Spinal cord (tissue), 10 donors: ENCODE data around the gene DYSF. TPM values are rescaled to one million over a fixed set of nuclear protein-coding genes. Genes with fewer than 3 reads are reported as not detected.

Source experiments
- DNase-seq, 6 donors: peaks; one replicate each; pipeline versions ENCODE4 v3.0.0 to v3.0.0-alpha.2; 2013 to 2015; ENCODE audit warnings: low spot score in 6 of 6, low read depth in 4 of 6
- H3K27ac ChIP-seq: one replicate; pipeline ENCODE4 v1.5.1; 2013; ENCODE audit warnings: low read depth, low read length, control low read depth
- H3K27me3 ChIP-seq: one replicate; pipeline ENCODE4 v1.6.1; 2013; ENCODE audit warnings: low read length; ENCODE audit not compliant: control insufficient read depth, insufficient read depth
- H3K36me3 ChIP-seq: one replicate; pipeline ENCODE4 v1.6.1; 2013; ENCODE audit warnings: low read length; ENCODE audit not compliant: control insufficient read depth, insufficient read depth
- H3K4me1 ChIP-seq: one replicate; pipeline ENCODE4 v1.6.1; 2013; ENCODE audit warnings: low read length; ENCODE audit not compliant: control insufficient read depth, insufficient read depth
- H3K4me3 ChIP-seq: one replicate; pipeline ENCODE4 v1.5.1; 2013; ENCODE audit warnings: low read depth, low read length, control low read depth
- H3K9me3 ChIP-seq: one replicate; pipeline ENCODE4 v1.6.1; 2013; ENCODE audit warnings: low read length; ENCODE audit not compliant: control insufficient read depth, insufficient read depth
- WGBS: methylation state at CpG from one replicate; pipeline ENCODE4 v1.1.5; 2013; ENCODE audit warnings: missing lambda C conversion rate; ENCODE audit not compliant: insufficient coverage; 5-methylcytosine and 5-hydroxymethylcytosine counted together
- polyA plus RNA-seq, 2 donors: library from polyadenylated mRNA; unstranded; fragments of 120-200 nt; gene quantifications; one replicate each; pipeline ENCODE4 v1.2.1, GENCODE V29; 2013; ENCODE audit not compliant: insufficient read length in 2 of 2
- total RNA-seq, 2 donors: library from RNA; depleted of rRNA in 1 of 2; stranded (reverse); fragments of 120-200 nt in 1 of 2; fragments of >200 nt in 1 of 2; gene quantifications; one replicate each; pipeline versions ENCODE4 v1.2.3 to v1.2.4, GENCODE V29; 2013 to 2014
- donor health status: healthy.

DYSF gene
- total and polyA plus RNA-seq, 4 donors, result 3.5 to 12.0 (median 6.7) TPM

DNA sequence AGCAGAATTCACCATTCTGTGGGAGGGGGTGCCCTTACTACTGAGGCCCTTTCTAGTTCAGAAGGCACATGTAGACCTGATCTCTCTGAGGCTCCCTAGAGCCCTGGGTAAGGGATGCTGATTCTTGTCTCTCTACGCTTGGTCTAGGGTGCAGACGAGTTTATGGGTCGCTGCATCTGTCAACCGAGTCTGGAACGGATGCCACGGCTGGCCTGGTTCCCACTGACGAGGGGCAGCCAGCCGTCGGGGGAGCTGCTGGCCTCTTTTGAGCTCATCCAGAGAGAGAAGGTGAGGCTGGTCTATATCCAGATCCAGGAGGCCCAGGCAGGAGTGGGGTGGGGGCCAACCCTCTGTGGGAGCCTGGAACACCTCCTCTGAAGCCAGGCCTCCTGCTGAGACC lies 147.2 kb downstream of the DYSF start:
- peaks cover 67% of the 10 kb centered on the region for H3K4me1 ChIP-seq
- DNase-seq, result no peak
- no peaks in the 10 kb centered on the region for H3K36me3 ChIP-seq
- no peaks in the 10 kb centered on the region for H3K27me3 ChIP-seq
- 39% methylated on average over 8 of the region's 9 CpGs for WGBS
- H3K4me3 ChIP-seq, result no peak overlapping the region
- no peaks in the 10 kb centered on the region for H3K9me3 ChIP-seq
- no peak overlapping the region for H3K27ac ChIP-seq

DNA sequence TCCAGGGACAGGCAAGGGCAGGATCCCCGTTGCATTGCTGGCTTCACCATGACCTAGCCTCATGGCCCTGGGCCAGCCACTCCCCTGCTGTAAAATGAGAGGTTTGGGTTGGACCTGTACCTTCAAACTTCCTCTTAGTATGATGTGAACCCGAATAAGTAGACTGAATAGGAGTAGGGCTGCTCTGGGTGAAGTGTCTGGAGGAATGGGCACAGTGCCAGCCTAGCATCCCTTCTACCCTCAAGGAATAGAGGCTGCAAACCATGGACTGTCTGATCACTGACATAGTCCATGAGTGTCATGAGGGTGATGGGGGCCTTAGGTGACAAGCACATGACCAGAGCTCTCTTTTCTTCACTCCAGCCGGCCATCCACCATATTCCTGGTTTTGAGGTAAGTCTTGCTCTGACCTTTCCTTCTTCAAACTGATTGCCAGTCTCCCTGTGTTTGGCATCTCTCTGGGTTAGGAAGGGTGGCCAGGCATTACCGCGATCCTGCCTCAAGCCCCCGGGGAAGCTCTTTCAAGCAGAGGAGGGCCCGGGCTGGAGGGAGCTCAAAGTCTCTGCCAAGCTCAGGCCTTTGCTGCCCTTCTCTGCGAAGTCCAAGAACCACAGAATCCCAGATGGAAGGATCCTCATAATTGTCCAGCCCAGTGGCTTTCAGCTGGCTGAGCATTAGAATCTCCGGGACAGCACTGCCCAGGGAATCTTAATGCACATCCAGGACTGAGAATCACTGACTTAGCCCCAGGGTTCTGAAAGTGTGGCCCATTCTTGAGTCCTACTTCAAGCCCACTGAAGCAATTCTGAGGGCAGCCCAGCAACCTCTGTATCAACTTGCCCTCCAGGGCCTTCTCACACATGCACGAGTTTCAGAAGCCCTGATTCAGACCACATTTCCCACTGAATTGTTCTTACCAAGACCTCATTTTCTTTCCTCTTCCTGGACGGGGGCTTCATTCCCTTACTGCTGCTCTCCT lies 148.1 kb downstream of the DYSF start:
- 90% methylated on average over 7 of the region's 11 CpGs for WGBS
- Histone ChIP-seq H3K4me1 (peaks cover 59% of the 10 kb centered on the region), H3K9me3 (no peaks in the 10 kb centered on the region), H3K27me3 (no peaks in the 10 kb centered on the region), H3K27ac (no peak overlapping the region), H3K4me3 (no peak overlapping the region), H3K36me3 (no peaks in the 10 kb centered on the region)
- no peak for DNase-seq

GRCh38 chr2:71602115-71602495 lies 148.7 kb downstream of the DYSF start:
- H3K27me3 ChIP-seq, result no peaks in the 10 kb centered on the region
- no peak for DNase-seq
- no peak overlapping the region for H3K27ac ChIP-seq
- H3K9me3 ChIP-seq, result no peaks in the 10 kb centered on the region
- peaks cover 52% of the 10 kb centered on the region for H3K4me1 ChIP-seq
- no peak overlapping the region for H3K4me3 ChIP-seq
- H3K36me3 ChIP-seq, result no peaks in the 10 kb centered on the region
- 90% methylated on average over 1 of the region's 1 CpG for WGBS

DNA sequence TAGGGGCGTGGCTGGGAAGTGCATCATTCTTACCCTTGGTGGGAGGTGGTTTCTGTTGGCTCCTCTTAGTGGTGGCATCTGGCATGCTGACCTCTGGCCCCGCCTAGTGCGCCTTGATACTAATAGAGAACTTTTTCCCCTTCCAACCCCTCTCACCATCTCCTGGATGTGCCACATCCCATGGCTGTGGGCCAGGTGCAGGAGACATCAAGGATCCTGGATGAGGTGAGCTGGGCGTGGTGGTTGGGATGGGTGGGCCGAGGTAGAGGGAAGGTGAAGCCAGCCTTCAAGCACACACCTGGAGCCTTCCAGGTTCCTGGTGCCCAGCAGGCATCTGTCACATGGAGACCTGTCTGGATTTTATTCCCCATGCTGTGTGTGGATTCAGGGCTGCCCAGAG lies 149.2 kb downstream of the DYSF start:
- 92% methylated on average over 2 of the region's 5 CpGs for WGBS
- no peak overlapping the region for H3K27ac ChIP-seq
- no peak for DNase-seq

DNA sequence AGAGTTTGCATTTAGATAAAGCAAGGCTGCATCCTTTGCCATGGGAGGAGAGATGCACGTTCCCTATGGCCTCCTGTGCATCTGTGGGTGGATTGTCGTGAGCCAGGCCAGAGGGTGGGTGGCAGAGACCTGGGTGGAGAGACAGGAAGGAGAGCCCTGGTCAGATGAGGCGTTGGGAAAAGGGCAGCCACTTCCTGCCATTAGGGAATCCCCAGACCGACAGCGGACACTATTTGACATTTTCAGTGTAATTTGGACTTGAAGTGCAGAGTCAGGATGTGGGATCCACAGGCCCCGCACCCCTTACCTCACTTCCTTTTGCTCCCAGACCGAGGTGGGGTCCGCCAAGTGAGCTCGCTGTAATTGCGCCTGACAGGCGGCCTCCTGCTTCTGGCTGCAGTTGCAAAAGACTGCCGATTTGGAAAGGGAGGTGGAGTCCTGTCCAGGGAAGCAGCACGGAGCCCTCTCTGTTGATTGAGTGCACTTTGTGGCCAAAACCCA lies 150.0 kb downstream of the DYSF start:
- H3K27ac ChIP-seq, result no peak overlapping the region
- DNase-seq, result peak in 1 of 6 donors; percentile 46
- no peaks in the 10 kb centered on the region for H3K9me3 ChIP-seq
- 65% methylated on average over 12 of the region's 13 CpGs for WGBS
- no peak overlapping the region for H3K4me3 ChIP-seq
- no peaks in the 10 kb centered on the region for H3K27me3 ChIP-seq
- H3K4me1 ChIP-seq, result peaks cover 41% of the 10 kb centered on the region
- no peaks in the 10 kb centered on the region for H3K36me3 ChIP-seq

More for the DNA sequence above, 149.2 kb downstream of the DYSF start:
- no peaks in the 10 kb centered on the region for H3K36me3 ChIP-seq
- no peak overlapping the region for H3K4me3 ChIP-seq
- peaks cover 47% of the 10 kb centered on the region for H3K4me1 ChIP-seq
- H3K27me3 ChIP-seq, result no peaks in the 10 kb centered on the region
- H3K9me3 ChIP-seq, result no peaks in the 10 kb centered on the region

GRCh38 chr2:71603851-71604725 lies 150.7 kb downstream of the DYSF start:
- no peak overlapping the region for H3K4me3 ChIP-seq
- 84% methylated on average over 9 of the region's 9 CpGs for WGBS
- H3K4me1 ChIP-seq, result peaks cover 33% of the 10 kb centered on the region
- no peaks in the 10 kb centered on the region for H3K36me3 ChIP-seq
- no peak overlapping the region for H3K27ac ChIP-seq
- H3K27me3 ChIP-seq, result no peaks in the 10 kb centered on the region
- no peaks in the 10 kb centered on the region for H3K9me3 ChIP-seq
- DNase-seq, result no peak

DNA sequence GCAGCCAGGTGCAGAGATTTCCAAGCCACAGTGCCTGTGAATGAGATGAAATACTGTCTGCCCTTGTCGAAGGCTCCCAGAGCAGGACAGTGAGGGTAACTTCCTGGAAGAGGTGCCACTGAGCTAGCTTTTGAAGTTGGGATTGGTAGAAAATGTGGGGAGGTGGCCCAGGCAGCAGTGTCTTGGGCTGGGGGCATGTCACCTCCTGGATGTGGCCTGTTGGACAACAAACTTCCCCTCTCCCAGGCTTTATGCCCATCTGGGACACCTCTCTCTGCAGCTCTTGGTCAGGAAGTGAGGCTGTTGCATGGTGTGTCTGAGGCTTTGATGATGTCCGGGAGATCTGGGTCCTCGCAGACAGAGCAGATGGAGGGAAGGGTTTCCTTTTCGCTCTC lies 151.4 kb downstream of the DYSF start:
- Histone ChIP-seq H3K9me3 (no peaks in the 10 kb centered on the region), H3K4me3 (no peak overlapping the region), H3K27ac (no peak overlapping the region), H3K36me3 (no peaks in the 10 kb centered on the region), H3K4me1 (peaks cover 32% of the 10 kb centered on the region), H3K27me3 (no peaks in the 10 kb centered on the region)
- WGBS, result 50% methylated on average over 1 of the region's 4 CpGs
- DNase-seq, result no peak

DNA sequence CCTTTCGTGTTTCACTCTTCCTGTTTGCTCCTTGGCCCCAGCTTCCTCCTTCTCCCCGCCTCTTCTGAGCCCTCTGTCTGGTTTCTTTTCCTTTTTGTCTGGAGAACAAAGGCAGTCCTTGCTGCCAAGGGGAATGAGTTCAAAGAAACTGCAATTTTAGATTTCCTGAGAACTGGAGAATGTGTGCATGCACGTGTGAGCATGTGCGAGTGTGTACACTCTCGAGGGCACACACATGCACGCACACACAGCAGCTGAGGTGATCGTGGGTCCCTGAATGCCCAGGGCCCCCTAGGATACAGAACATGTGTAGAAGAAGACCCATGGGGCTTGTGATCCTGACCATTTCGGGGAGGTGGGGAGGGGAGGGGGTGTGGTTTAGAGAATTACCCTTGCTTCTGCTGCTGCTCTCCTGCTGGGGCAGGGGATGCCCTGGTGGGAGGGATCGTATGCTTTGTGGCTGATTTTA lies 151.8 kb downstream of the DYSF start:
- Histone ChIP-seq H3K27ac (no peak overlapping the region), H3K4me3 (no peak overlapping the region), H3K4me1 (peaks cover 32% of the 10 kb centered on the region), H3K36me3 (no peaks in the 10 kb centered on the region), H3K9me3 (no peaks in the 10 kb centered on the region), H3K27me3 (no peaks in the 10 kb centered on the region)
- WGBS, result 29% methylated on average over 5 of the region's 9 CpGs
- DNase-seq, result no peak

GRCh38 chr2:71605781-71606241 lies 152.4 kb downstream of the DYSF start:
- H3K36me3 ChIP-seq, result no peaks in the 10 kb centered on the region
- H3K9me3 ChIP-seq, result no peaks in the 10 kb centered on the region
- H3K4me1 ChIP-seq, result peaks cover 29% of the 10 kb centered on the region
- no peak for DNase-seq
- no peak overlapping the region for H3K27ac ChIP-seq
- 59% methylated on average over 7 of the region's 7 CpGs for WGBS
- H3K4me3 ChIP-seq, result no peak overlapping the region
- no peaks in the 10 kb centered on the region for H3K27me3 ChIP-seq
